HG03521 (cell line): ENCODE measurements around the gene LLGL1.

Experiments
- ATAC-seq: cut with Tn5 transposase; IDR thresholded peaks from one replicate; pipeline ENCODE4 v1.9.1; 2021; ENCODE audit warnings: mild to moderate bottlenecking, moderate library complexity; ENCODE audit not compliant: unreplicated experiment

The LLGL1 gene

DNA sequence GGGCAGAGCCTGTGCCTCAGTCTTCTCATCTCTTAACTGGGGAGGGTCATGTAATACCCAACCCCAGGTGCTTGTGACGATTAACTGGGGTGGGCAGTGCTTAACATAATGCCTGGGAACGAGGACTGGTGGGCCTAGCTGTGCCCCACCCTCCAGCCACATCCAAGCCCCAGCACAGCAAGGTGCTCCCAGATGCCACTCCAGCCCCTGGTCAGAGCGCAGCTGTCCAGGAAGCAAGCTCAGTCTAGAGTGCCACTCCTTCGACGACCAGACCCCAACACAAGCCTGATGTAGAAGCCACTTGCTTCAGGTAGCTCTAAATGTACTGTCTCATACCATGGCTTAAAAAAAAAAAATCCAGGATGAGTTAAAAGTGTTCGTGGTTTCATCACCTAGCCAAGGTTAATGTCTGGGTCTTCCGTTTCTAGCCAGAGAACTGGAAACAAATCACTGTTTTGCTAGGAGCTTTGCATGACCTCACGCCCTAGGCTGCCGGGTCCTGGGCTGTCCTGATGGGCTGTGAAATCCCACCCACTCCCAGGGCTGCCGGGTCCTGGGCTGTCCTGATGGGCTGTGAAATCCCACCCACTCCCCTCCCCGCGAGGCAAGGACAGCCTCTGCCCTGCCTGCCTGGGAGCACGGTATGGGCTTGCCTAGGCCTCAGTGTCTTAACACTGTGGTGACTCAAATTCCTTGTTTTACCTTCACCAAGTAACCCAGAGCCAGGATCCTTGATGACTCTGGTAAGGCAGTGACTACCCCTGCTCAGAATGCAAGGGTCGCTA lies 42.7 kb downstream of the LLGL1 start:
- no peak for ATAC-seq

DNA sequence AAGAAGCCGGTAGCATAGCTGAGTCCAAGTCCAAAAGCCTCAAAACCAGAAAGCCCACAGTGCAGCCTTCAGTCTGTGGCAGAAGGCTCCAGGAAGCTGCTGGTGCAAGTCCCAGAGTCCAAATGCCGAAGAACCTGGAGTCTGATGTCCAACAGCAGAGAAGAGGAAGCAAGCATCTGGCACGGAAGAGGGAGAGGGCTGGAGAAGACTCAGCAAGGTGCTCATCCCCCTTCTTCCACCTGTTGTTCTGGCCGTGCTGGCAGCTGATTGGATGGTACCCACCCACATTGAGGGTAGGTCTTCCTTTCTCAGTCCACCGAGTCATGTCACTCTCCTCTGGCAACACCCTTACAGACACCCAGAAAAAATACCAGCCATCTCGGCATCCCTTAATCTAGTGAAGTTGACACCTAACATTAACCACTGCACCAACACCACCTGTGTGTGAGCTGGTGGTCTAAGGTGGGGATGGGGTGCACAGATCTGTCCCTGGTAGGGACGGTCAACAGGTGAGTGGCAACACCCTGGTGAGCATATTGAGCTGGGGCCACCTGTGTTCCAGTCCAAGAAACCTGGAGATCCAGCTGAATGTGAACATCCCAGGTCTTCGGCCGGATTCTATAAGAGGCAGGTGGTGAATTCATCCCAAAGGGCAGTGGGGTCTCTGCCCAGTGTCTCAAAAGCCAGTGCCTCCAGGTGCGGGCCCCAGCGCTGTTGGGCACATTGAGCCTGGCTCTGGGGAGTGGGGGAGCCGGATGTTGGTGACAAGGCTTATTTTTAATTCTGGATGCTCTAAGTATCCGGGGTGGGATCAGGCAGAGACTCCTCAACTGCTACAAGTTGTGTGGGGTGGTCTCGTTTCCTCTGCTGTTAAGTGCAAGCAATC lies 44.9 kb downstream of the LLGL1 start:
- ATAC-seq, result no peak

GRCh38 chr17:18277076-18277475 lies 51.6 kb downstream of the LLGL1 start:
- no peak for ATAC-seq

GRCh38 chr17:18278867-18279266 lies 53.4 kb downstream of the LLGL1 start:
- ATAC-seq, result no peak

DNA sequence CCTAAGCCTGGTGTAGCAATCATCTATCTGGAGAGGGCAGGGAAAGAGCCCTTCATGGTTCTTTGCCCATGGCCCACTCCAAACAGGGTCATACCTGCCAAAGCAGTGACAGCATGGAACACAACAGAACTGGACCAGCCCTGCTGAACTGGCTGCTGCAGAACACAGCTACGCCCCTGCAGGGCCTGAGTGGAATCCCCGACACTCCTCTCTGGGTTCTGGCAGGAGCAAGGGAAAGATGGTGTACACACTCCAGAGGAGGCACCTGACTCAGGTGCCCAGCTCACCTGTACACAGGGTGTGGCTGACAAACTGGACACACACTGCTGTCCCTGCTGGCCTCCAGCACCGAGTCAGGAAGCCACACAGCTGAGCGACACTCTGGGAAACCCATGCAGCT lies 54.8 kb downstream of the LLGL1 start:
- ATAC-seq, result no peak

DNA sequence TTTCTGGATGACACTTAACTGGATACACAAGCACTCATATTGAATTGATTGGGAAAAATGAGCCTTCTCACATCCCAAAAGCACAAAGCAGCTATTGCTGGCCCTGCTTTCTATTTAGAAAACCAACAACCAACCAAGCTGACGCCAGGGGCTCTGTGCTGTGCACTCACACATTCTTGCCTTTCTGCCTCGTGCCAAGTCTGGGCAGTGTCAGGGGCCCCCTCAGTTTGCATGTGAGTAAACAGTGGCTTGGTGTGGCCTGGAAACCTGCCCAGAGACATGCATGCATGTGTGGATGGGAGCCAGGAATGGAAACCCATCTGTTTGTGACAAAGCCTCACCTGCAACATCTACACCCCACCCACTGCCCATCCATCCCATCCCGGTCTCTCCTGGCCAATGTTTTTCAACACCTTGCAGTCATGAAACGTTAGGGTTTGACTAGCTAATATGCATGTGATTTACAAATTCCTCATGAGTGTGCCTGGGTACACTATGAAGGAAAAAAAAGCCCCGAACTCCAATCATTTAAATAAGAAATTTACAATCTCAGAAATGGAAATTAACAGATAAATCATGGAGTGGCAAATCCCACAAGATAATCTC lies 55.4 kb downstream of the LLGL1 start:
- ATAC-seq, result no peak

- no peak for ATAC-seq
Observed at GRCh38 chr17:18281788-18282187, 56.4 kb downstream of the LLGL1 start.

DNA sequence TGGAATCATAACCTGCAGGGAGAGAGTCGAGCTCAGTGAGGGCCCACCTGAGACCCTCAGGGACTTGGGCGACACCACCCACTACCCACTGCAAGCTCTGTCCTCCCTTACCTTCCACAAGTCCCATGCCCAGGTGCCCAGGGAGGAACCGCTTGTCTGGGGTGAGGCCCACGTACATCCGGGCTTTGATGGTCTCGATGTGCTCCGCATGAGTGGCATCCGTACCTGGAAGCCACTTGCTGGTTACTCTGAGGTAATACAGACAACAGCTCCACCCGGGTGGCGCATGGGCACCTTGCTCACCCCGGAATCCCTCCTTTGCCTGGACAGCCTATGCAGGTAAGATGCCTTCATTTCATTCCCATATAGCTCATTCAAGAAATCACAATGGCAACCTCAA lies 59.9 kb downstream of the LLGL1 start:
- no peak for ATAC-seq

- no peak for ATAC-seq
Observed at GRCh38 chr17:18291718-18292540, 66.5 kb downstream of the LLGL1 start.
